ENCODE data around the gene NR6A1.

DNA sequence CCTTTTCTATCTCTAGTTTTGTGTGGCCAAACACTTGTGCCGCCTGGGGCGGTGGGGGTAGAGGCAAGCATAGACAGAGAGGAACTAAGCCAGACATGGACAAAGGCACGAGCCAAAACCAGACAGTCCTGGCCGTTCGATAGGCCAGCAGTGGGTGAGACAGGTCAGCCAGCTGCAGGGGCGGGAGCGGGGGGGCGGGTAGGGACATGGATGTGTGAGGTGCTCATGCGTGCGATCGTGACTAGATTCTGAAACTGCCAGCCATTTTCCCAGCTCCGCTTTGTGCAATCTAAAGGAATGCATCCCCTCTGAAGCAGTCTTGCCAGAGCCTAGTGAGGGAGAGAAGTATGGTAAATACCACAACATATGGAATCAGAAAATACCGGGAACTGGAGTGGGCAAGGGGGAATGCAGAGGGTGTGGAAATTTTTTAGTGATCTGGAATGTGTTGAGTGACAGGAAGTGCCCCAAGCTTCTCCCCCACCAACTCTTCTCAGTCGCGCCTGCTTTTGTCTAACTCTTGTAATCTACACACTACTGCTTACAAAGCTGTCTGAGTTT is 111.9 kb downstream of the NR6A1 start:
- TF ChIP-seq POLR2A (IDR thresholded peaks at IDR 0.05) (peak in 2 of 4 donors; percentile 22 to 34), POLR2AphosphoS5 (IDR thresholded peaks at IDR 0.05) (peak; percentile 20 to 32)
